IPS-20b (cell line): Measurements from ENCODE around the gene SLC14A1.

Experiments
- H3K27ac ChIP-seq: one replicate; pipeline ENCODE4 v1.5.1; 2013; ENCODE audit warnings: low read length
- H3K27me3 ChIP-seq: 2 replicates; pipeline ENCODE4 v1.6.1; 2013; ENCODE audit warnings: mild to moderate bottlenecking, low read length, inconsistent platforms; ENCODE audit not compliant: insufficient read depth
- H3K36me3 ChIP-seq: 2 replicates; pipeline ENCODE4 v1.6.1; 2013; ENCODE audit warnings: low read depth, mild to moderate bottlenecking, inconsistent platforms, low read length, moderate library complexity; ENCODE audit not compliant: insufficient read depth
- H3K4me1 ChIP-seq: 2 replicates; pipeline ENCODE4 v1.6.1; 2013; ENCODE audit warnings: mild to moderate bottlenecking, control low read depth, inconsistent platforms, low read length, moderate library complexity; ENCODE audit not compliant: insufficient read depth
- H3K4me3 ChIP-seq: 2 replicates; pipeline ENCODE4 v1.5.1; 2013; ENCODE audit warnings: mild to moderate bottlenecking, low read length, inconsistent platforms
- H3K9ac ChIP-seq: 2 replicates; pipeline ENCODE4 v1.6.1; 2013; ENCODE audit warnings: low read depth, mild to moderate bottlenecking, inconsistent platforms, low read length, moderate library complexity
- H3K9me3 ChIP-seq: 2 replicates; pipeline ENCODE4 v1.6.1; 2013; ENCODE audit warnings: mild to moderate bottlenecking, low read depth, low read length, inconsistent platforms; ENCODE audit not compliant: insufficient read depth

Gene SLC14A1

GRCh38 chr18:45786941-45787340 lies 63.0 kb downstream of the SLC14A1 start:
- H3K36me3 ChIP-seq, result no peaks in the 10 kb centered on the region
- no peak overlapping the region for H3K4me3 ChIP-seq
- H3K4me1 ChIP-seq, result peaks cover 7% of the 10 kb centered on the region; the same call in 1 of the 2 replicates
- no peak overlapping the region for H3K27ac ChIP-seq
- H3K9me3 ChIP-seq, result no peaks in the 10 kb centered on the region
- H3K27me3 ChIP-seq, result no peaks in the 10 kb centered on the region
- no peak overlapping the region for H3K9ac ChIP-seq

- no peaks in the 10 kb centered on the region for H3K27me3 ChIP-seq
- no peaks in the 10 kb centered on the region for H3K9me3 ChIP-seq
- peaks cover 7% of the 10 kb centered on the region; the same call in 1 of the 2 replicates for H3K4me1 ChIP-seq
- H3K9ac ChIP-seq, result no peak overlapping the region
- no peaks in the 10 kb centered on the region for H3K36me3 ChIP-seq
- no peak overlapping the region for H3K27ac ChIP-seq
- no peak overlapping the region for H3K4me3 ChIP-seq
Observed at GRCh38 chr18:45787346-45787745, 63.4 kb downstream of the SLC14A1 start.

GRCh38 chr18:45788861-45789260 lies 64.9 kb downstream of the SLC14A1 start:
- H3K9ac ChIP-seq, result no peak overlapping the region
- 0 out of 2 replicates have a peak, but pooled peaks cover 4% of the 10 kb centered on the region for H3K4me1 ChIP-seq
- H3K36me3 ChIP-seq, result no peaks in the 10 kb centered on the region
- no peak overlapping the region for H3K27ac ChIP-seq
- no peaks in the 10 kb centered on the region for H3K9me3 ChIP-seq
- no peaks in the 10 kb centered on the region for H3K27me3 ChIP-seq
- no peak overlapping the region for H3K4me3 ChIP-seq

- H3K9ac ChIP-seq, result no peak overlapping the region
- no peak overlapping the region for H3K4me3 ChIP-seq
- no peak overlapping the region for H3K27ac ChIP-seq
- no peaks in the 10 kb centered on the region for H3K36me3 ChIP-seq
- H3K4me1 ChIP-seq, result 0 out of 2 replicates have a peak, but pooled peaks cover 4% of the 10 kb centered on the region
- no peaks in the 10 kb centered on the region for H3K27me3 ChIP-seq
- no peaks in the 10 kb centered on the region for H3K9me3 ChIP-seq
Observed at GRCh38 chr18:45792506-45793263, 68.7 kb downstream of the SLC14A1 start.

GRCh38 chr18:45793264-45793965 lies 69.4 kb downstream of the SLC14A1 start:
- no peak overlapping the region for H3K9ac ChIP-seq
- no peak overlapping the region for H3K27ac ChIP-seq
- no peaks in the 10 kb centered on the region for H3K36me3 ChIP-seq
- H3K4me1 ChIP-seq, result 0 out of 2 replicates have a peak, but pooled peaks cover 4% of the 10 kb centered on the region
- H3K9me3 ChIP-seq, result no peaks in the 10 kb centered on the region
- no peak overlapping the region for H3K4me3 ChIP-seq
- no peaks in the 10 kb centered on the region for H3K27me3 ChIP-seq

GRCh38 chr18:45801416-45802004 lies 77.5 kb downstream of the SLC14A1 start:
- Histone ChIP-seq H3K27ac (no peak overlapping the region), H3K9ac (no peak overlapping the region), H3K4me3 (no peak overlapping the region), H3K9me3 (peaks cover 44% of the 10 kb centered on the region), H3K27me3 (no peaks in the 10 kb centered on the region), H3K4me1 (no peaks in the 10 kb centered on the region), H3K36me3 (no peaks in the 10 kb centered on the region)
